Measurements from ENCODE around the gene SNED1. TPM values are rescaled to one million over a fixed set of nuclear protein-coding genes. Genes with fewer than 3 reads are reported as not detected.

SNED1 gene
- total RNA-seq, 4 donors from 2014 or later = 5.6 to 31.9 (median 13.2) TPM

GRCh38 chr2:240967681-240968621, 30.5 kb upstream of the SNED1 start:
- Histone ChIP-seq H3K27me3 (peaks cover 2% of the 10 kb centered on the region), H3K27ac (no peak overlapping the region), H3K4me1 (peaks cover 17% of the 10 kb centered on the region), H3K36me3 (no peaks in the 10 kb centered on the region), H3K9me3 (no peaks in the 10 kb centered on the region), H3K4me3 (no peak overlapping the region)
- 89% methylated on average over 10 of the region's 34 CpGs for WGBS
- TF ChIP-seq POLR2A (IDR thresholded peaks at IDR 0.05) (no peak), CTCF (IDR thresholded peaks at IDR 0.05) (no peak), EP300 (IDR thresholded peaks at IDR 0.05) (no peak), POLR2AphosphoS5 (IDR thresholded peaks at IDR 0.05) (no peak)
- DNase-seq (ENCODE audit: low spot score in 2 of 2) = peak in 1 of 2 donors; percentile 59

- H3K4me1 ChIP-seq = peaks cover 22% of the 10 kb centered on the region
- no peak overlapping the region for H3K27ac ChIP-seq
- peaks cover 7% of the 10 kb centered on the region for H3K27me3 ChIP-seq
- no peaks in the 10 kb centered on the region for H3K9me3 ChIP-seq
- TF ChIP-seq CTCF (IDR thresholded peaks at IDR 0.05) (no peak), POLR2AphosphoS5 (IDR thresholded peaks at IDR 0.05) (no peak), POLR2A (IDR thresholded peaks at IDR 0.05) (no peak), EP300 (IDR thresholded peaks at IDR 0.05) (no peak)
- WGBS = 87% methylated on average over 3 of the region's 15 CpGs
- H3K4me3 ChIP-seq = no peak overlapping the region
- no peaks in the 10 kb centered on the region for H3K36me3 ChIP-seq
- DNase-seq (ENCODE audit: low spot score in 2 of 2) = peak in 1 of 2 donors; percentile 69
Observed at GRCh38 chr2:240968731-240969624, 29.4 kb upstream of the SNED1 start.

- no peak for TF ChIP-seq EP300 (IDR thresholded peaks at IDR 0.05)
- no peak for TF ChIP-seq CTCF (IDR thresholded peaks at IDR 0.05)
- no peak for TF ChIP-seq POLR2AphosphoS5 (IDR thresholded peaks at IDR 0.05)
- TF ChIP-seq POLR2A (IDR thresholded peaks at IDR 0.05) = no peak
- Histone ChIP-seq H3K27ac (no peak overlapping the region), H3K4me1 (peaks cover 22% of the 10 kb centered on the region), H3K27me3 (peaks cover 15% of the 10 kb centered on the region), H3K36me3 (no peaks in the 10 kb centered on the region), H3K9me3 (no peaks in the 10 kb centered on the region), H3K4me3 (no peak overlapping the region)
- no peak for DNase-seq (ENCODE audit: low spot score in 2 of 2)
- 78% methylated on average over 3 of the region's 3 CpGs for WGBS
Observed at GRCh38 chr2:240970104-240970503, 28.3 kb upstream of the SNED1 start.

- Histone ChIP-seq H3K9me3 (no peaks in the 10 kb centered on the region), H3K36me3 (no peaks in the 10 kb centered on the region), H3K4me3 (no peak overlapping the region), H3K4me1 (peaks cover 22% of the 10 kb centered on the region), H3K27me3 (peaks cover 19% of the 10 kb centered on the region), H3K27ac (no peak overlapping the region)
- DNase-seq (ENCODE audit: low spot score in 2 of 2) = no peak
- TF ChIP-seq POLR2A (IDR thresholded peaks at IDR 0.05) = no peak
- TF ChIP-seq EP300 (IDR thresholded peaks at IDR 0.05) = no peak
- TF ChIP-seq POLR2AphosphoS5 (IDR thresholded peaks at IDR 0.05) = no peak
- no peak for TF ChIP-seq CTCF (IDR thresholded peaks at IDR 0.05)
- 85% methylated on average over 7 of the region's 15 CpGs for WGBS
Observed at GRCh38 chr2:240970816-240971215, 27.6 kb upstream of the SNED1 start.

Data from suprapubic skin (tissue), 4 donors.